Spleen (tissue), 7 donors: ENCODE measurements around the gene MDFI.

Experiments
- POLR2A ChIP-seq, 3 donors: fragments of 450-650 bp; IDR thresholded peaks; one replicate each; pipeline ENCODE4 v1.5.1; 2017; ENCODE audit warnings: antibody characterized with exemption in 3 of 3, mild to moderate bottlenecking in 1 of 3
- POLR2AphosphoS5 ChIP-seq, 3 donors: sonication (generic); formaldehyde crosslinking; IDR thresholded peaks; one replicate each; pipeline ENCODE4 v1.5.1; 2017; ENCODE audit warnings: antibody characterized with exemption in 3 of 3
- TF ChIP-seq, protein P1 (sequence below), 11 experiments: fragments of 200-600 bp in 7 of 11; fragments of 450-650 bp in 4 of 11; sonication (generic) in 4 of 11; IDR thresholded peaks in 8 of 11; conservative IDR thresholded peaks in 3 of 11; 1 replicate in 7 of 11; 2 replicates in 4 of 11; pipeline versions ENCODE4 v1.4.0 to v1.8.0; 2016 to 2021; ENCODE audit warnings: antibody characterized with exemption in 11 of 11, inconsistent platforms in 4 of 11, mild to moderate bottlenecking in 1 of 11
- donor health status: DM: no; HTN: no; CAD: no; lungs with moderate emphysema.
- donor health status: DM: no; HTN: no; CAD: no.
- donor health status: DM: no; HTN: no; CAD: no.

DNA sequence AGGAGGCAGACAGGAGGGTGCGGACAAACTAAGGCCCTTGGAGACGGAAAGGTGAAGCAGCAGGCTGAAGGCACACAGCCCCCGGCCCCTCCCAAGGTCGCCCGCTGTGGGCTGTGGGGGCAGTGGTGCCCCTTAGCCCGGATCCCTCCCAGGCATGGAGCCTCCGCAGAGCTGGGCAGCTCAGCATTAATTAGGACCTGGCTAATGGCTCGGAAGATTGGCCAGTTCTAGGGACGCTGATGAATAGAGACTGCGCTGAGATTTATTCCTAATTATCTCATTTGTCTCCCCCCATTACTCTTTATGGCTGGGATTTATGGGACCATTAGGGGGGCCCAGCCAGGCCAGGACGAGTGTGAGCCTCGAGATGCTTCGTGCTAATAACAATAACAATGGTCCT lies 20.4 kb downstream of the MDFI start:
- TF ChIP-seq, protein P1, sequence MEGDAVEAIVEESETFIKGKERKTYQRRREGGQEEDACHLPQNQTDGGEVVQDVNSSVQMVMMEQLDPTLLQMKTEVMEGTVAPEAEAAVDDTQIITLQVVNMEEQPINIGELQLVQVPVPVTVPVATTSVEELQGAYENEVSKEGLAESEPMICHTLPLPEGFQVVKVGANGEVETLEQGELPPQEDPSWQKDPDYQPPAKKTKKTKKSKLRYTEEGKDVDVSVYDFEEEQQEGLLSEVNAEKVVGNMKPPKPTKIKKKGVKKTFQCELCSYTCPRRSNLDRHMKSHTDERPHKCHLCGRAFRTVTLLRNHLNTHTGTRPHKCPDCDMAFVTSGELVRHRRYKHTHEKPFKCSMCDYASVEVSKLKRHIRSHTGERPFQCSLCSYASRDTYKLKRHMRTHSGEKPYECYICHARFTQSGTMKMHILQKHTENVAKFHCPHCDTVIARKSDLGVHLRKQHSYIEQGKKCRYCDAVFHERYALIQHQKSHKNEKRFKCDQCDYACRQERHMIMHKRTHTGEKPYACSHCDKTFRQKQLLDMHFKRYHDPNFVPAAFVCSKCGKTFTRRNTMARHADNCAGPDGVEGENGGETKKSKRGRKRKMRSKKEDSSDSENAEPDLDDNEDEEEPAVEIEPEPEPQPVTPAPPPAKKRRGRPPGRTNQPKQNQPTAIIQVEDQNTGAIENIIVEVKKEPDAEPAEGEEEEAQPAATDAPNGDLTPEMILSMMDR (IDR thresholded peaks at IDR 0.05 in 8 of 11, conservative IDR thresholded peaks at IDR 0.05 in 3 of 11) = no peak
- TF ChIP-seq POLR2AphosphoS5 (IDR thresholded peaks at IDR 0.05) (no peak), POLR2A (IDR thresholded peaks at IDR 0.05) (no peak)
